T47D (cell line): ENCODE results near the gene GPRC5C.

Experiments used
- DNase-seq, 2 experiments: peaks; one replicate each; pipeline versions ENCODE4 v3.0.0 to v3.0.0-alpha.2; 2011 to 2012; ENCODE audit warnings: low read depth in 1 of 2, low spot score in 1 of 2
- JUND ChIP-seq: IDR thresholded peaks from 2 replicates; pipeline ENCODE4 v1.6.1; 2012; ENCODE audit warnings: low read depth
- in situ Hi-C: cut with HindIII; loops from 2 replicates; pipeline ENCODE4 v1.10.0; 2016; ENCODE audit warnings: low sequenced_read_pairs, low pct_unique_long_range_greater_than_20kb

Gene GPRC5C, protein sequence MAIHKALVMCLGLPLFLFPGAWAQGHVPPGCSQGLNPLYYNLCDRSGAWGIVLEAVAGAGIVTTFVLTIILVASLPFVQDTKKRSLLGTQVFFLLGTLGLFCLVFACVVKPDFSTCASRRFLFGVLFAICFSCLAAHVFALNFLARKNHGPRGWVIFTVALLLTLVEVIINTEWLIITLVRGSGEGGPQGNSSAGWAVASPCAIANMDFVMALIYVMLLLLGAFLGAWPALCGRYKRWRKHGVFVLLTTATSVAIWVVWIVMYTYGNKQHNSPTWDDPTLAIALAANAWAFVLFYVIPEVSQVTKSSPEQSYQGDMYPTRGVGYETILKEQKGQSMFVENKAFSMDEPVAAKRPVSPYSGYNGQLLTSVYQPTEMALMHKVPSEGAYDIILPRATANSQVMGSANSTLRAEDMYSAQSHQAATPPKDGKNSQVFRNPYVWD

DNA sequence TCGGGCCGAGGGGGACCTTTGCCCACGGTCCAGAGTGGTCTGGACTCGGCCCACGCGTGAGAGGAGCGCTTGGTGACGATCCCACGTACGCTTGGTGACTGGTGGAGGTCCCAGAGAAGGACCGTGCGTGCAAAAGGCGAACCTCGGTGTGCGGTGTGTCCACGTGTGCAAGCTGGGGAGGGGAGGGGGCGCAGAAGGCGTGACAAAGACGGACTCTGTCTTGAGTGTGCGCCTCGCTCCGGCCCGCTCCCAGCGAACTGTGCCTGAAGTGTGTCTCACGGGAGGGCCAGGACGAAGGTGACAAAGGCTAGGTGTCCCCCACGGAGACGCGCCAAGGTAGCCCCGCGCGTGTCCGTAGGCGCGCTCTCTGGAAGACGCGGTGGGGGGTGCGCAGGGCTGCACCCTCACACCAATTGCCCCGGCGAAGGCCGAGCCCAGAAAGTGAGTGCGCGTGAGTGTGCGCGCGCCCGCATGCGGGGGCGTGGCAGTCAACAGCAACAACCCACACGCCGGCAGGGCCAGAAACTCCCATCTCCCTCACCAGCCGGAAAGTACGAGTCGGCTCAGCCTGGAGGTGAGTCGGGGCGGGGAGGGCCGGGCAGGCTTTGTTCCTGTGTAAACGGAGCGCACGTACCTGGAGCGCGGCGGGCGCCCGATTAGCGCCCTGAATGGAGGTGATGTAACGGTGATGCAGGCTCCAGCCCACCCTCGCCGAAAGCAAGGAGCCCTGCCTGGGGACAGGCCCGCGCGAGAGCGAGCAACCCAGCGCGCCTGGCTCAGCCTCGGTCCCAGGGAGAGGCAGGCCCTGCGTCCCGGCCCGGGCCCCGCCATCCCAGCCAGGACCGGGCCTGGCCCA is at the start of gene GPRC5C:
GPRC5C (plus strand) TSS at position 521 of the 856 bp plus-strand sequence. CDS start 7,689 bp downstream, outside the sequence.
- DNase-seq = peak; percentile 97 to 98
- in situ Hi-C loops = no loop called here
- no peak for TF ChIP-seq JUND

GRCh38 chr17:74383141-74383540 is 48.7 kb upstream of the GPRC5C start:
- TF ChIP-seq JUND = no peak
- DNase-seq = no peak
- in situ Hi-C loops = no loop called here

GRCh38 chr17:74385201-74385600 is 46.7 kb upstream of the GPRC5C start:
- in situ Hi-C loops = no loop called here
- no peak for DNase-seq

DNA sequence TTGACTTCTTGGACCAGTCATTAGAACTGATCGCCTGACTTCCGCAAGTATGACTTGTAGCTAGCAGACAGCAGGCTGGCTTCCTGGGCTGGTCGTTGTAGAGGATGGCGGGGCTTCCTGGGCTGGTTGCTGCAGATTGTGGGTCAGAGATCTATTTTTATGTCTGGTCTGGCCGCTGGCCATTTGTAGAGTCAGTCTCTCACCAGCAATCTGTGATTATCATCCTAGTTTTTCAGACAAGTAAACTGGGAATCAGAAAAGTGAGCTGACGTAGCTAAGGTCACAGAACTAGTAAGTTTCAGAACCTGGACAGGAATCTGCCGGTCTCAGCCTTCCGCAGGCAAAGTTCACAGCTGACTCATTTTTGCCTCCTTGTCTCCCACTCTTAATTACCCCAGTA is 45.5 kb upstream of the GPRC5C start:
- TF ChIP-seq JUND = no peak
- DNase-seq = no peak
- in situ Hi-C loops = no loop called here

More at GRCh38 chr17:74385201-74385600, 46.7 kb upstream of the GPRC5C start:
- no peak for TF ChIP-seq JUND

GRCh38 chr17:74387365-74388218 is 44.3 kb upstream of the GPRC5C start:
- no peak for TF ChIP-seq JUND
- in situ Hi-C loops = no loop called here
- DNase-seq = peak in 1 of 2 experiments; percentile 55

DNA sequence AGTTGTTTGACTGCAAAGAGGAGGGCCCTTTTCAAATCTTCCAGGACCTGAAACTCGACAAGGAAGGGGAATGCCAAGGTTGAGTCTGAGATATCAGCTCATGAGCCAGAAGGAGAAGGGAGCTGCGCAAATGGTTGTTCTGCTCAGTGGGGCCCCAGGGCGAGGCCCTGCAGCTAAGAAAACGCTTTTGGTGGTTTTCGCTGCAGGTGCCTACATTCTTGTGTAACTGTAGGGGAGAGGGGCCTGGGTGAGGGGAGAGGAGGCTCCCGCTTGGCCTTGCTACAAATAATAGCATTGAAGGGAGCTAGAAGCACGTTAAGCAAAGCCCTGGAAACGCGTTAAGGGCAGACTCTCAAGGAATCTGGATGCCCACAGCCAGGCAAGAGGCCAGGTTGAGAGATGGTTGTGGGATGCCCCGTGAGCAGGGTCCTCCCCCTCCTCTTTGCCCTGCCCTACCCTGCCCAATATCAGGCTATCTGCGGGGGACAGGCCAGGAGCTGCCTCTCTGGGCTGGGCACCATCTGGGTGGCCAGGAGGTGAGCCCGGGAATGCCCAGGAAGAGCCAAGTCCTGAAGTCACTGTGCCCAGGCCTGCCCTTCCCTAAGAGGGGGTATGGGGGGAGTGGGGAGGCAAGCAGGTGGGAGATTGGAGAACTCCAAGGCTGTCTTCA is 42.7 kb upstream of the GPRC5C start:
- in situ Hi-C loops = no loop called here
- no peak for TF ChIP-seq JUND
- DNase-seq = no peak

GRCh38 chr17:74389937-74390679 is 41.8 kb upstream of the GPRC5C start:
- in situ Hi-C loops = no loop called here
- TF ChIP-seq JUND = no peak
- no peak for DNase-seq

- in situ Hi-C loops = no loop called here
- no peak for TF ChIP-seq JUND
- no peak for DNase-seq
Measured at GRCh38 chr17:74390680-74391653, 40.9 kb upstream of the GPRC5C start.

DNA sequence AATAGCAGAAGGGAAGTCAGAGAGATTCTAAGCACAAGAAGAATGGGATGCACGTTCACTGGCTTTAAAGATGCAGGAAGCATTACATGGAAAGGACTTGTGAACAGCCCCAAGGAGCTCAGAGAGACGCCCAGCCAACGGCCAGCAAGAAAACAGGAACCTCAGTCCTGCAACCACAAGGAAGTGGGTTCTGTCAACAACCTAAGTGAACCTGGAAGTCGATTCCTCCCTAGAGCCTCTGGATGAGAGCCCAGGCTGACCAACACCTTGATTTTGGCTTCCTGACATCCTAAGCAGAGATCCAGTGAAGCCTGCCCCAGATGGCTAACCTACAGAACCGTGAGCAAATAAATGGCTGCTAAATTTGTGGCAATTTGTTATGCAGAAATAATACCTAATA is 40.1 kb upstream of the GPRC5C start:
- peak in 1 of 2 experiments; percentile 55 for DNase-seq
- TF ChIP-seq JUND = no peak
- in situ Hi-C loops = no loop called here

DNA sequence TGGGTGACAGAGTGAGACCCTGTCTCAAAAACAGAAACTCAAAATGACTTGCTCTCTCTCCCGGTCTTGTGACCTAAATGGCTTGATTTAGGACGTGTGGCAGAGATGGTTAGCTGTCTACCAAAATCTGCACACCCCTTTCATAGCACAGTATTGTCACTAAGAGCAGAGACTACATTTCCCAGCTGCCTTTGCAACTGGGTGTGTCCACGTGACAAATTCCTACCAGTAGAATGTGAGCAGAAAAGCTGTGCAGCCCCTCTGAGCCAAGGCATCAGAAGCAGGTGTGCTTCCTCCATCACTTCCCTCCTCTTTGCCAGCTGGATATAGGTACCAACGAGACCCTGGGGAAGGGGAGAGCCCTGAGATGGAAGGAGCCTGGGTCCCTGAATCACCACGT is 39.0 kb upstream of the GPRC5C start:
- in situ Hi-C loops = no loop called here
- DNase-seq = peak in 1 of 2 experiments; percentile 67
- TF ChIP-seq JUND = no peak
